Measurements from ENCODE around the gene STX1A.
A peak's percentile ranks its signal among the peaks of the same experiment; 100 is the strongest.

The STX1A gene

GRCh38 chr7:73708961-73709549, 10.4 kb downstream of the STX1A start:
- in situ Hi-C loops (cut with HindIII; ENCODE audit: low sequenced_read_pairs) = no loop called here
- no peak for DNase-seq (ENCODE audit: low read depth, low spot score)
- no peak overlapping the region for H3K4me3 ChIP-seq (ENCODE audit: low read depth, low read length)
- TF ChIP-seq CTCF (IDR thresholded peaks at IDR 0.05; ENCODE audit: low read depth, low read length) = no peak

GRCh38 chr7:73707045-73707631, 12.3 kb downstream of the STX1A start:
- peak; percentile 51 for DNase-seq (ENCODE audit: low read depth, low spot score)
- in situ Hi-C loops (cut with HindIII; ENCODE audit: low sequenced_read_pairs) = no loop called here
- no peak for TF ChIP-seq CTCF (IDR thresholded peaks at IDR 0.05; ENCODE audit: low read depth, low read length)
- no peak overlapping the region for H3K4me3 ChIP-seq (ENCODE audit: low read depth, low read length)

DNA sequence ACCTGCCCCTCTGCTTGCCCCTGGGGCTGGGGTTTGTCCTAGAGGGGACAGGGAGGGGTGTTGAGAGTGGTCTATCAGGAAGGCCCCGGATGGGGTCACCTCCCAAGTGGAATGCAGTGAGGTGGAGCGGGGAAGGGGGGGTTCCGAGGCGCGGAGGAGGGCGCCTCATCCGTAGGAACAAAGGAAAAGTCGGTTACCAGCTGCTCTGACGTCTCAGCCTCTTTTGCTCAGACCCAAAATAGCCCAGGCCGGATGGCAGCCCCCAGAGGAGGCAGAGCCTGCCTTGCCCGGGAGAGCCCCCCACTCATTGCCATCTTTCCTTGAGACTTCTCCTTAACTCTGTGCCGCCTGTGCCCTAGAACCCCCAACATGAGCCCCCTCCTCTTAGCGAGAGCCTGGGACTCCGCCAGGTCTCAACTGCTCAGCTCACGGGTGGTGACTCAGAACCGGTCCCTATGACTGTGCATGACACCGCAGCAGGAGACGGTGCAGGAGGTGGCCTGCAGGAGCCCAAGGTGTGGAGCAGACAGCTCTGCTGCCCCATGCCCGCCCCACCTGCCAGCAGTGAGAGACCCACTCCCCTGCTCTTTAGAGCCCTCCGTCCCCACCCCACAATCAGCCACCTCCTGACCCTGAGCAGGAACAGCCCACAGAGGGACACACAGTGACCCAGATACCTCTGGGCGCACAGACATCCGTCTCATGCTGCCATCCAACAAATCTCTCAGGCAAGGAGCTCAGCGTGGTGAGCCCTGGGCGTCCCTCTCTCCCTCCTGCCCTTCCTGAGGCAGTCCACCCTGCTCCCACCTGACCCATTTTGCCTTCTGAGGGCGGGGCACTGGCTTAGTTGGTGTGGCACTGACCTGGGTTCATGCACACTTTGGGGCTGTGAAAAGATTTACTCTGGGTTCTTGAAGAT, 13.1 kb downstream of the STX1A start:
- peak; percentile 73 for DNase-seq (ENCODE audit: low read depth, low spot score)
- no peak for TF ChIP-seq CTCF (IDR thresholded peaks at IDR 0.05; ENCODE audit: low read depth, low read length)
- H3K4me3 ChIP-seq (ENCODE audit: low read depth, low read length) = no peak overlapping the region
- in situ Hi-C loops (cut with HindIII; ENCODE audit: low sequenced_read_pairs) = no loop called here

GRCh38 chr7:73705551-73705920, 13.9 kb downstream of the STX1A start:
- DNase-seq (ENCODE audit: low read depth, low spot score) = no peak
- H3K4me3 ChIP-seq (ENCODE audit: low read depth, low read length) = no peak overlapping the region
- TF ChIP-seq CTCF (IDR thresholded peaks at IDR 0.05; ENCODE audit: low read depth, low read length) = no peak
- in situ Hi-C loops (cut with HindIII; ENCODE audit: low sequenced_read_pairs) = no loop called here

GRCh38 chr7:73704640-73705550, 14.6 kb downstream of the STX1A start:
- no peak overlapping the region for H3K4me3 ChIP-seq (ENCODE audit: low read depth, low read length)
- TF ChIP-seq CTCF (IDR thresholded peaks at IDR 0.05; ENCODE audit: low read depth, low read length) = no peak
- DNase-seq (ENCODE audit: low read depth, low spot score) = peak; percentile 95
- in situ Hi-C loops (cut with HindIII; ENCODE audit: low sequenced_read_pairs) = no loop called here

All from astrocyte of the spinal cord (primary cell).